HEK293 (cell line): ENCODE results near the gene HECTD4.

ENCODE experiments used
- CTCF ChIA-PET: fragments of 350-600 bp; formaldehyde crosslinking; extraction: SDS; loops from one replicate; lab custom pipeline; 2021; ENCODE audit warnings: antibody characterized with exemption; lab: Yijun Ruan, JAX
- POLR2A ChIA-PET: fragments of 300-600 bp; formaldehyde crosslinking; extraction: SDS; loops from one replicate; lab custom pipeline; 2020; ENCODE audit warnings: antibody characterized with exemption, inconsistent platforms; lab: Yijun Ruan, JAX
- H3K27ac ChIP-seq: fragments of 200-500 bp; sonication (Bioruptor generic); 2 replicates; pipeline ENCODE4 v1.5.1; 2014; ENCODE audit warnings: low read depth, low read length, control low read depth, inconsistent platforms; ENCODE audit errors: extremely low read depth
- H3K36me3 ChIP-seq, 2 experiments: fragments of 200-500 bp in 1 of 2; sonication (Bioruptor generic) in 1 of 2; 1 replicate in 1 of 2; 2 replicates in 1 of 2; pipeline ENCODE4 v1.5.1; 2014 to 2017; ENCODE audit warnings: inconsistent platforms in 2 of 2, low read length in 2 of 2; ENCODE audit not compliant: control insufficient read depth in 2 of 2, insufficient read depth in 1 of 2
- H3K4me1 ChIP-seq: fragments of 200-500 bp; sonication (Bioruptor generic); 2 replicates; pipeline ENCODE4 v1.5.1; 2014; ENCODE audit warnings: mild to moderate bottlenecking, low read length, inconsistent platforms; ENCODE audit not compliant: control insufficient read depth, insufficient read depth
- H3K4me3 ChIP-seq: 2 replicates; pipeline ENCODE4 v1.5.1; 2011; ENCODE audit warnings: low read depth, mild to moderate bottlenecking, control low read depth, low read length, moderate library complexity
- H3K9me3 ChIP-seq: fragments of 200-500 bp; sonication (Bioruptor generic); 2 replicates; pipeline ENCODE4 v1.5.1; 2014; ENCODE audit warnings: low read depth, low read length, inconsistent platforms; ENCODE audit not compliant: control insufficient read depth, insufficient read depth
- AEBP2 ChIP-seq: fragments of 450-650 bp; formaldehyde crosslinking; IDR thresholded peaks from 2 replicates; pipeline ENCODE4 v1.5.1; 2016; ENCODE audit warnings: missing biosample characterization, missing genetic modification characterization, borderline replicate concordance
- GLI4 ChIP-seq: fragments of 450-650 bp; formaldehyde crosslinking; IDR thresholded peaks from 2 replicates; pipeline ENCODE4 v1.5.1; 2016; ENCODE audit warnings: missing biosample characterization, missing genetic modification characterization
- KLF7 ChIP-seq: fragments of 450-650 bp; formaldehyde crosslinking; IDR thresholded peaks from 2 replicates; pipeline ENCODE4 v1.5.1; 2016; ENCODE audit warnings: missing biosample characterization, missing genetic modification characterization, borderline replicate concordance
- MZF1 ChIP-seq: fragments of 450-650 bp; formaldehyde crosslinking; IDR thresholded peaks from 2 replicates; pipeline ENCODE4 v1.5.1; 2017; ENCODE audit warnings: missing biosample characterization, missing genetic modification characterization, borderline replicate concordance
- PATZ1 ChIP-seq: fragments of 450-650 bp; formaldehyde crosslinking; IDR thresholded peaks from 2 replicates; pipeline ENCODE4 v1.5.1; 2016; ENCODE audit warnings: missing biosample characterization, missing genetic modification characterization
- YY2 ChIP-seq: fragments of 450-650 bp; formaldehyde crosslinking; IDR thresholded peaks from 2 replicates; pipeline ENCODE4 v1.5.1; 2016; ENCODE audit warnings: missing biosample characterization, missing genetic modification characterization
- ZIC2 ChIP-seq: fragments of 450-650 bp; formaldehyde crosslinking; IDR thresholded peaks from 2 replicates; pipeline ENCODE4 v1.5.1; 2016; ENCODE audit warnings: missing biosample characterization, missing genetic modification characterization
- ZNF132 ChIP-seq: fragments of 450-650 bp; formaldehyde crosslinking; IDR thresholded peaks from 2 replicates; pipeline ENCODE4 v1.5.1; 2017; ENCODE audit warnings: missing biosample characterization, missing genetic modification characterization, borderline replicate concordance
- ZNF19 ChIP-seq: fragments of 450-650 bp; formaldehyde crosslinking; IDR thresholded peaks from 2 replicates; pipeline ENCODE4; 2016; ENCODE audit warnings: missing biosample characterization, missing genetic modification characterization, low read depth
- ZNF366 ChIP-seq: fragments of 450-650 bp; formaldehyde crosslinking; conservative IDR thresholded peaks from 2 replicates; pipeline ENCODE4 v1.5.1; 2016; ENCODE audit warnings: missing biosample characterization, missing genetic modification characterization
- ZNF416 ChIP-seq: fragments of 450-650 bp; formaldehyde crosslinking; IDR thresholded peaks from 2 replicates; pipeline ENCODE4 v1.5.1; 2016; ENCODE audit warnings: missing biosample characterization, missing genetic modification characterization
- ZNF501 ChIP-seq: fragments of 450-650 bp; formaldehyde crosslinking; IDR thresholded peaks from 2 replicates; pipeline ENCODE4 v1.5.1; 2016; ENCODE audit warnings: missing biosample characterization, missing genetic modification characterization
- ZNF530 ChIP-seq: fragments of 450-650 bp; formaldehyde crosslinking; IDR thresholded peaks from 2 replicates; pipeline ENCODE4 v1.5.1; 2016; ENCODE audit warnings: low read depth, missing biosample characterization, missing genetic modification characterization
- ZNF585B ChIP-seq: fragments of 450-650 bp; formaldehyde crosslinking; IDR thresholded peaks from 2 replicates; pipeline ENCODE4 v1.5.1; 2016; ENCODE audit warnings: missing biosample characterization, missing genetic modification characterization
- ZNF670 ChIP-seq: fragments of 450-650 bp; formaldehyde crosslinking; IDR thresholded peaks from 2 replicates; pipeline ENCODE4 v1.5.1; 2016; ENCODE audit warnings: missing biosample characterization, missing genetic modification characterization, low read depth
- ZNF692 ChIP-seq: fragments of 450-650 bp; formaldehyde crosslinking; IDR thresholded peaks from 2 replicates; pipeline ENCODE4 v1.5.1; 2016; ENCODE audit warnings: missing biosample characterization, missing genetic modification characterization
- ZNF785 ChIP-seq: fragments of 450-650 bp; formaldehyde crosslinking; IDR thresholded peaks from 2 replicates; pipeline ENCODE4 v1.5.1; 2016; ENCODE audit warnings: missing biosample characterization, missing genetic modification characterization
- ZNF792 ChIP-seq: fragments of 450-650 bp; formaldehyde crosslinking; IDR thresholded peaks from 2 replicates; pipeline ENCODE4 v1.5.1; 2016; ENCODE audit warnings: missing biosample characterization, missing genetic modification characterization
- ZSCAN30 ChIP-seq: fragments of 450-650 bp; IDR thresholded peaks from 2 replicates; pipeline ENCODE4 v1.5.1; 2018; ENCODE audit warnings: missing biosample characterization, mild to moderate bottlenecking, missing genetic modification characterization, moderate library complexity

The HECTD4 gene

GRCh38 chr12:112188130-112188830 lies 194.0 kb downstream of the HECTD4 start (continued):
- no peak for TF ChIP-seq ZSCAN30 (tag by site-specific recombination)

GRCh38 chr12:112185093-112185923 lies 196.9 kb downstream of the HECTD4 start:
- H3K27ac ChIP-seq = no peak overlapping the region
- TF ChIP-seq ZNF416 (tag by site-specific recombination) = no peak
- no peak for TF ChIP-seq ZNF19 (tag by site-specific recombination)
- TF ChIP-seq ZNF585B = no peak
- no peak for TF ChIP-seq ZNF670 (tag by site-specific recombination)
- no peak for TF ChIP-seq MZF1 (tag by site-specific recombination)
- no peak for TF ChIP-seq ZNF501 (tag by site-specific recombination)
- TF ChIP-seq YY2 (tag by site-specific recombination) = no peak
- no peak for TF ChIP-seq ZNF530
- TF ChIP-seq ZNF132 = no peak
- TF ChIP-seq AEBP2 = no peak
- no peak for TF ChIP-seq ZNF792 (tag by site-specific recombination)
- TF ChIP-seq ZNF785 (tag by site-specific recombination) = no peak
- TF ChIP-seq ZIC2 = no peak
- TF ChIP-seq ZNF692 (tag by site-specific recombination) = no peak
- no peak for TF ChIP-seq ZNF366 (tag by site-specific recombination)
- TF ChIP-seq GLI4 (tag by site-specific recombination) = no peak
- no peak for TF ChIP-seq KLF7 (tag by site-specific recombination)
- no peak for TF ChIP-seq PATZ1 (tag by site-specific recombination)
- CTCF ChIA-PET = interaction anchor here (0.7 kb wide), 1 partner anchor 13 kb away, joined by 5 read pairs; no protein-coding TSS in a partner anchor
- H3K4me3 ChIP-seq = no peak overlapping the region
- H3K9me3 ChIP-seq = no peaks in the 10 kb centered on the region
- no peaks in the 10 kb centered on the region for H3K4me1 ChIP-seq
- POLR2A ChIA-PET = interaction anchor here (0.9 kb wide), 1 partner anchor 11 kb away, joined by 3 read pairs; no protein-coding TSS in a partner anchor
- H3K36me3 ChIP-seq = peaks cover 11 to 66% of the 10 kb centered on the region in 2 experiments; a peak in 2 of 3 replicates
